Neural crest cell (in vitro differentiated cells): Measurements from ENCODE around the gene IGLL5. TPM values are rescaled to one million over a fixed set of nuclear protein-coding genes. Genes with fewer than 3 reads are reported as not detected.
A peak's percentile ranks its signal among the peaks of the same experiment; 100 is the strongest.

Experiments
- DNase-seq: peaks from one replicate; pipeline ENCODE4 v3.0.0; 2021; ENCODE audit warnings: low read depth, mixed read lengths, low spot score
- H3K27ac Mint-ChIP-seq: one replicate; pipeline ENCODE4 v1.8.0; 2021; ENCODE audit warnings: mild to moderate bottlenecking, mixed read lengths; ENCODE audit not compliant: unreplicated experiment
- H3K27me3 Mint-ChIP-seq: 2 replicates; pipeline ENCODE4 v1.8.0; 2021; ENCODE audit warnings: low read depth, mild to moderate bottlenecking, mixed read lengths
- H3K36me3 Mint-ChIP-seq: 2 replicates; pipeline ENCODE4 v1.8.0; 2021; ENCODE audit warnings: low read depth, mild to moderate bottlenecking, mixed read lengths
- H3K4me1 Mint-ChIP-seq: 2 replicates; pipeline ENCODE4 v1.8.0; 2021; ENCODE audit warnings: mixed read lengths
- H3K4me3 Mint-ChIP-seq: one replicate; pipeline ENCODE4 v1.8.0; 2021; ENCODE audit warnings: mild to moderate bottlenecking, mixed read lengths
- H3K9me3 Mint-ChIP-seq: 2 replicates; pipeline ENCODE4 v1.8.0; 2021; ENCODE audit warnings: mixed read lengths
- CTCF ChIP-seq: fragments of 200-600 bp; sonication (generic); conservative IDR thresholded peaks from 2 replicates; pipeline ENCODE4 v1.5.0; 2021; ENCODE audit warnings: antibody characterized with exemption, mild to moderate bottlenecking
- total RNA-seq: library from RNA; stranded (reverse); gene quantifications from 2 replicates; pipeline ENCODE4 v1.2.1, GENCODE V29; 2021

The IGLL5 gene
- total RNA-seq, 1 donor from 2014 or later: not detected

GRCh38 chr22:22883090-22883727 lies 4.4 kb upstream of the IGLL5 start:
- Mint-ChIP-seq H3K27ac (no peak overlapping the region), H3K36me3 (no peaks in the 10 kb centered on the region), H3K4me3 (no peak overlapping the region), H3K27me3 (peaks cover 75% of the 10 kb centered on the region), H3K4me1 (no peaks in the 10 kb centered on the region), H3K9me3 (no peaks in the 10 kb centered on the region)
- no peak for DNase-seq
- TF ChIP-seq CTCF: no peak

- peak; percentile 61 for DNase-seq
- H3K4me1 Mint-ChIP-seq: no peaks in the 10 kb centered on the region
- H3K4me3 Mint-ChIP-seq: no peak overlapping the region
- peaks cover 75% of the 10 kb centered on the region for H3K27me3 Mint-ChIP-seq
- no peaks in the 10 kb centered on the region for H3K9me3 Mint-ChIP-seq
- no peak overlapping the region for H3K27ac Mint-ChIP-seq
- peak; percentile 73 for TF ChIP-seq CTCF
- H3K36me3 Mint-ChIP-seq: no peaks in the 10 kb centered on the region
Observed at GRCh38 chr22:22884010-22884887, 3.4 kb upstream of the IGLL5 start.

- H3K9me3 Mint-ChIP-seq: no peaks in the 10 kb centered on the region
- peaks cover 73% of the 10 kb centered on the region for H3K27me3 Mint-ChIP-seq
- no peak for DNase-seq
- no peaks in the 10 kb centered on the region for H3K4me1 Mint-ChIP-seq
- H3K4me3 Mint-ChIP-seq: no peak overlapping the region
- H3K27ac Mint-ChIP-seq: no peak overlapping the region
- H3K36me3 Mint-ChIP-seq: no peaks in the 10 kb centered on the region
- TF ChIP-seq CTCF: no peak
Observed at GRCh38 chr22:22884888-22885840, 2.5 kb upstream of the IGLL5 start.

GRCh38 chr22:22886546-22886945 lies 1.1 kb upstream of the IGLL5 start:
- DNase-seq: no peak
- H3K4me1 Mint-ChIP-seq: no peaks in the 10 kb centered on the region
- H3K27ac Mint-ChIP-seq: no peak overlapping the region
- H3K36me3 Mint-ChIP-seq: no peaks in the 10 kb centered on the region
- no peaks in the 10 kb centered on the region for H3K9me3 Mint-ChIP-seq
- H3K4me3 Mint-ChIP-seq: no peak overlapping the region
- TF ChIP-seq CTCF: no peak
- peaks cover 78% of the 10 kb centered on the region for H3K27me3 Mint-ChIP-seq

DNA sequence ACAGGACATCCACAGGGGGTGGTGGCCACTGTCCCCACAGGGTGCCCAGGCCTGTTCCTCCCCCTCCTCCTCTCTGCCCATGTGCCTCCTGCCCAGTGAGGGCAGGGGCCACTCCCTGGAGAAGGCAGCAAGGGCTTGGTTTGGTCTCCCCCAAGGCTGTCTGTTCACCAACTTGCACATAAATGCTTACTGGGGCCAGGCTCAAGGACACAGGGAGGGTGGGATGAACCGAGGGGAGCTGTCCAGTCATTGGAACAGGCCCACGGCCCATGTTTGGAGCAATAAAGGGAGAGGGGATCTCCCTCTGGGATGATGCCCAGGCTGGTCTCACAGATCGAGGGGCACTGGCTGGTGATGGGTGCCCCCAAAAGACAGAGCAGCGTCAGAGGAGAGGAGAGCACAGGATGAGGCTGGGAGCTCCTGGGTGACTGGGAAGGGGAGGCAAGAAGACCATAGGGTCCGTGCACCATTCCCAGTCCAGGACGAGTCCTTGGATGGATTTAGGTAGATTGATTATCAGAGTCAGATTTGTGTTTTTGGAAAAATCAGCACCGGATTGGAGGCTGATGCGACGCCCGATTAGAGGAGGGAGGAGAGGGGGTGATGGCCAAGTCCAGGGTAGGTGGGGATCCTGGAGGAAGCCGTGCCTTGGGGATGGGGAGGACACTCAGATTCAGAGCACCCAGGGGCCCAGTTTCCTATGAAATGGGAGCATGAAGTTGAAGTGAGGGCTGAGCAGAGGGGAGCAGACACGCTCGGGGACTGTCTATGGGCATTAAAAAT lies 1.1 kb downstream of the IGLL5 start:
- Mint-ChIP-seq H3K36me3 (no peaks in the 10 kb centered on the region), H3K9me3 (no peaks in the 10 kb centered on the region), H3K4me1 (no peaks in the 10 kb centered on the region), H3K4me3 (no peak overlapping the region), H3K27me3 (peaks cover 87% of the 10 kb centered on the region), H3K27ac (no peak overlapping the region)
- no peak for DNase-seq
- TF ChIP-seq CTCF: no peak
